OCI-LY7 (cell line): ENCODE data around the gene KCNQ1. TPM values are rescaled to one million over a fixed set of nuclear protein-coding genes. Genes with fewer than 3 reads are reported as not detected.

Experiments used
- BruUV-seq: library from RNA; stranded (reverse); fragments of 400-500 nt; replicated peaks from 2 replicates; lab custom pipeline; 2021; lab: Mats Ljungman, UMichigan
- CTCF ChIA-PET: fragments of 300-600 bp; sonication (Branson Sonifier 250); formaldehyde crosslinking; loops from one replicate; lab custom pipeline; 2022; ENCODE audit warnings: antibody characterized with exemption; ENCODE audit not compliant: unreplicated experiment; lab: Charles Lee
- POLR2A ChIA-PET: fragments of 300-600 bp; sonication (Branson Sonifier 250); formaldehyde crosslinking; loops from one replicate; lab custom pipeline; 2022; ENCODE audit warnings: antibody characterized with exemption; lab: Charles Lee
- DNase-seq: peaks from one replicate; pipeline ENCODE4 v3.0.0-alpha.2; 2015; ENCODE audit warnings: low spot score
- H2AFZ ChIP-seq: fragments of 200-600 bp; sonication (generic), shearing (Covaris generic); 2 replicates; pipeline ENCODE4 v1.6.1; 2014; ENCODE audit warnings: mild to moderate bottlenecking, antibody characterized with exemption, low read length, moderate library complexity
- H3K27ac ChIP-seq: fragments of 200-600 bp; sonication (generic); 2 replicates; pipeline ENCODE4 v1.5.1; 2014; ENCODE audit warnings: mixed run types, low read depth, mild to moderate bottlenecking, moderate library complexity, low read length, inconsistent platforms; ENCODE audit not compliant: poor library complexity, severe bottlenecking
- H3K36me3 ChIP-seq: fragments of 200-600 bp; sonication (generic); 2 replicates; pipeline ENCODE4 v1.6.1; 2014; ENCODE audit warnings: mild to moderate bottlenecking, antibody characterized with exemption, low read length, moderate library complexity, mixed read lengths; ENCODE audit not compliant: insufficient read depth
- H3K4me1 ChIP-seq: fragments of 200-600 bp; sonication (generic); 2 replicates; pipeline ENCODE4 v1.5.1; 2014; ENCODE audit warnings: mild to moderate bottlenecking, low read length; ENCODE audit not compliant: insufficient read depth, poor library complexity, severe bottlenecking
- H3K4me2 ChIP-seq: fragments of 200-600 bp; sonication (generic); 2 replicates; pipeline ENCODE4 v1.6.1; 2014; ENCODE audit warnings: mild to moderate bottlenecking, low read length
- H3K4me3 ChIP-seq: fragments of 200-600 bp; sonication (generic); 2 replicates; pipeline ENCODE4 v1.5.1; 2014; ENCODE audit warnings: mild to moderate bottlenecking, low read depth, low read length; ENCODE audit not compliant: poor library complexity, severe bottlenecking
- H3K79me2 ChIP-seq: fragments of 200-600 bp; sonication (generic); 2 replicates; pipeline ENCODE4 v1.6.1; 2016; ENCODE audit warnings: low read depth, mild to moderate bottlenecking, low read length, moderate library complexity, mixed read lengths; ENCODE audit not compliant: insufficient read depth
- H3K9me2 ChIP-seq: fragments of 200-600 bp; sonication (generic); 2 replicates; pipeline ENCODE4 v1.6.1; 2016; ENCODE audit warnings: mild to moderate bottlenecking, low read length, mixed read lengths; ENCODE audit not compliant: insufficient read depth
- H3K9me3 ChIP-seq: fragments of 200-600 bp; sonication (generic); 2 replicates; pipeline ENCODE4 v1.6.1; 2014; ENCODE audit warnings: mild to moderate bottlenecking, mixed run types, low read length, mixed read lengths
- H4K20me1 ChIP-seq: fragments of 200-600 bp; sonication (generic); 2 replicates; pipeline ENCODE4 v1.6.1; 2014; ENCODE audit warnings: mild to moderate bottlenecking, antibody characterized with exemption, low read length, moderate library complexity, mixed read lengths; ENCODE audit not compliant: insufficient read depth
- CTCF ChIP-seq: fragments of 200-600 bp; sonication (generic); conservative IDR thresholded peaks from 2 replicates; pipeline ENCODE4 v1.5.1; 2014; ENCODE audit warnings: mild to moderate bottlenecking, antibody characterized with exemption, low read length, moderate library complexity, mixed read lengths
- EZH2phosphoT487 ChIP-seq: fragments of 200-600 bp; sonication (generic); IDR thresholded peaks from 2 replicates; pipeline ENCODE4 v1.6.1; 2018; ENCODE audit warnings: low read depth, borderline replicate concordance, mild to moderate bottlenecking, mixed run types, antibody characterized with exemption, low read length, moderate library complexity, mixed read lengths
- intact Hi-C: fragments of 100-400 bp; cut with micrococcal nuclease; formaldehyde crosslinking; loops from one replicate; pipeline ENCODE4 v1.10.0; 2022; ENCODE audit not compliant: unreplicated experiment
- total RNA-seq, 2 experiments: library from RNA; depleted of rRNA in 1 of 2; stranded (reverse); fragments of >200 nt in 1 of 2; shearing (Covaris generic) in 1 of 2; gene quantifications; 2 replicates each; pipeline ENCODE4 v1.2.3, GENCODE V29; 2014 to 2022

KCNQ1 gene
- total RNA-seq, 2 experiments from 2014 or later: 0.22 to 1.3 TPM

GRCh38 chr11:2846470-2846869 is 401.7 kb downstream of the KCNQ1 start:
- H3K27ac ChIP-seq: no peak overlapping the region
- H3K4me1 ChIP-seq: no peaks in the 10 kb centered on the region
- no peak overlapping the region for H2AFZ ChIP-seq
- H3K9me2 ChIP-seq: no peaks in the 10 kb centered on the region
- no peak for DNase-seq
- BruUV-seq: no TSS peak
- intact Hi-C loops: no loop called here
- POLR2A ChIA-PET: no interaction called here
- H3K4me2 ChIP-seq: no peak overlapping the region
- CTCF ChIA-PET: no interaction called here
- no peak for TF ChIP-seq CTCF
- H3K36me3 ChIP-seq: no peaks in the 10 kb centered on the region
- H4K20me1 ChIP-seq: no peaks in the 10 kb centered on the region
- no peak overlapping the region for H3K4me3 ChIP-seq
- H3K9me3 ChIP-seq: no peaks in the 10 kb centered on the region
- H3K79me2 ChIP-seq: no peaks in the 10 kb centered on the region

GRCh38 chr11:2847561-2847960 is 402.8 kb downstream of the KCNQ1 start:
- TF ChIP-seq EZH2phosphoT487 (no peak), CTCF (no peak)
- Histone ChIP-seq H3K27ac (no peak overlapping the region), H3K4me3 (no peak overlapping the region), H3K36me3 (no peaks in the 10 kb centered on the region), H3K4me1 (no peaks in the 10 kb centered on the region), H3K9me3 (no peaks in the 10 kb centered on the region), H3K79me2 (no peaks in the 10 kb centered on the region), H2AFZ (no peak overlapping the region), H3K4me2 (no peak overlapping the region), H4K20me1 (no peaks in the 10 kb centered on the region), H3K9me2 (no peaks in the 10 kb centered on the region)
- CTCF ChIA-PET: no interaction called here
- POLR2A ChIA-PET: no interaction called here
- BruUV-seq: no TSS peak
- no peak for DNase-seq
- intact Hi-C loops: no loop called here

GRCh38 chr11:2848497-2848896 is 403.7 kb downstream of the KCNQ1 start:
- Histone ChIP-seq H3K4me3 (no peak overlapping the region), H3K27ac (no peak overlapping the region), H3K9me3 (no peaks in the 10 kb centered on the region), H2AFZ (no peak overlapping the region), H3K9me2 (no peaks in the 10 kb centered on the region), H3K36me3 (no peaks in the 10 kb centered on the region), H3K4me1 (no peaks in the 10 kb centered on the region), H3K79me2 (no peaks in the 10 kb centered on the region), H4K20me1 (no peaks in the 10 kb centered on the region), H3K4me2 (no peak overlapping the region)
- intact Hi-C loops: no loop called here
- no peak for DNase-seq
- BruUV-seq: no TSS peak
- no peak for TF ChIP-seq CTCF
- no peak for TF ChIP-seq EZH2phosphoT487
- ChIA-PET CTCF (no interaction called here), POLR2A (no interaction called here)
